Psoas muscle (tissue), 8 donors: Measurements from ENCODE around the gene DLX3. TPM values are rescaled to one million over a fixed set of nuclear protein-coding genes. Genes with fewer than 3 reads are reported as not detected.

Source experiments
- ATAC-seq, 4 donors: fragments of 200-7000 bp; cut with Tn5 transposase; one replicate each; pipeline ENCODE4 v1.9.1; 2020; ENCODE audit warnings: moderate library complexity in 3 of 4, mild to moderate bottlenecking in 2 of 4
- DNase-seq, 2 donors: peaks; one replicate each; pipeline ENCODE4 v3.0.0-alpha.2; 2020
- H3K27ac ChIP-seq: fragments of 200-600 bp; one replicate; pipeline ENCODE4 v1.8.0; 2022
- H3K27me3 ChIP-seq, 3 donors: fragments of 200-600 bp in 1 of 3; one replicate each; pipeline versions ENCODE4 v1.6.1 to v1.8.0; 2013 to 2022; ENCODE audit warnings: low read length in 2 of 3, mild to moderate bottlenecking in 2 of 3, moderate library complexity in 1 of 3; ENCODE audit not compliant: insufficient read depth in 3 of 3
- H3K36me3 ChIP-seq, 2 donors: fragments of 200-600 bp in 1 of 2; one replicate each; pipeline versions ENCODE4 v1.6.1 to v1.8.0; 2013 to 2022; ENCODE audit warnings: low read depth in 1 of 2, mild to moderate bottlenecking in 1 of 2, moderate library complexity in 1 of 2; ENCODE audit not compliant: insufficient read depth in 1 of 2
- H3K4me1 ChIP-seq: fragments of 200-600 bp; one replicate; pipeline ENCODE4 v1.8.0; 2022
- H3K4me3 ChIP-seq: fragments of 200-600 bp; one replicate; pipeline ENCODE4 v1.8.0; 2022; ENCODE audit warnings: mild to moderate bottlenecking
- H3K9me3 ChIP-seq: fragments of 200-600 bp; one replicate; pipeline ENCODE4 v1.8.0; 2022
- CTCF ChIP-seq: fragments of 200-600 bp; IDR thresholded peaks from one replicate; pipeline ENCODE4 v1.8.0; 2022; ENCODE audit warnings: antibody characterized with exemption
- WGBS, 3 donors: extraction: QIAGEN DNeasy Blood & Tissue Kit; methylation state at CpG; one replicate each; pipeline versions ENCODE4 v1.1.6 to v1.1.7; 2013; 5-methylcytosine and 5-hydroxymethylcytosine counted together
- intact Hi-C, 2 donors: fragments of 100-400 bp; cut with DNase I; formaldehyde crosslinking; loops; one replicate each; pipeline versions ENCODE4 v1.11.0 to v1.14.2; 2022
- polyA plus RNA-seq, 3 donors: library from polyadenylated mRNA; stranded (reverse); fragments of 200-250 nt; gene quantifications; one replicate each; pipeline ENCODE4 v1.2.3, GENCODE V29; 2013
- total RNA-seq, 4 donors: library from RNA; stranded (reverse); fragmentation: NEBNext Ultra II Directional in 2 of 4; extraction: Animal tissue kit (Norgen Biotek cat#: 25700) in 2 of 4; gene quantifications; one replicate each; pipeline versions ENCODE4 v1.2.1 to v1.2.4, GENCODE V29; 2021 to 2023
- donor health status: healthy with polysubstance abuse.
- donor health status: DM: no; HTN: no; CAD: no; lungs with moderate emphysema.
- donor health status: Bipolar disorder and iron deficiency.
- donor health status: healthy.
- donor health status: DM: yes; HTN: yes; CAD: no.
- donor health status: DM: no; HTN: no; CAD: no.
- donor health status: DM: no; HTN: no; CAD: no.
- donor health status: DM: yes; HTN: yes; CAD: no.

DLX3 gene
- total and polyA plus RNA-seq, 7 donors: 0.03 TPM; not detected in 6

GRCh38 chr17:50035421-50035879 lies 40.4 kb upstream of the DLX3 start:
- no peak for ATAC-seq
- no peak for TF ChIP-seq CTCF
- no peak for DNase-seq
- H3K4me3 ChIP-seq: no peak overlapping the region
- no peaks in the 10 kb centered on the region for H3K36me3 ChIP-seq
- intact Hi-C loops: loop anchor here in 1 of 2 donors (10.0 kb wide), 1 partner anchor 239 kb away; the partner anchor contains the start of gene TMEM92
- no peaks in the 10 kb centered on the region for H3K4me1 ChIP-seq
- no peaks in the 10 kb centered on the region for H3K27me3 ChIP-seq
- 58 to 72% (median 63%) methylated on average over 5 of the region's 5 CpGs for WGBS, 3 donors
- H3K9me3 ChIP-seq: no peaks in the 10 kb centered on the region
- H3K27ac ChIP-seq: no peak overlapping the region

- intact Hi-C loops: loop anchor here in 1 of 2 donors (10.0 kb wide), 1 partner anchor 240 kb away; the partner anchor contains the start of gene TMEM92
Measured at GRCh38 chr17:50034498-50035364, 39.7 kb upstream of the DLX3 start.

GRCh38 chr17:50033316-50033715 lies 38.3 kb upstream of the DLX3 start:
- no peaks in the 10 kb centered on the region for H3K4me1 ChIP-seq
- H3K36me3 ChIP-seq: no peaks in the 10 kb centered on the region
- no peak overlapping the region for H3K4me3 ChIP-seq
- intact Hi-C loops: loop anchor here in 1 of 2 donors (10.0 kb wide), 1 partner anchor 241 kb away; the partner anchor contains the start of gene TMEM92
- H3K9me3 ChIP-seq: no peaks in the 10 kb centered on the region
- H3K27me3 ChIP-seq: peaks cover 0 to 4% (median 0%) of the 10 kb centered on the region in 3 donors
- DNase-seq: no peak
- WGBS, 3 donors: 55 to 59% (median 55%) methylated on average over 6 of the region's 6 CpGs
- no peak overlapping the region for H3K27ac ChIP-seq
- no peak for TF ChIP-seq CTCF
- ATAC-seq: no peak

More at GRCh38 chr17:50034498-50035364, 39.7 kb upstream of the DLX3 start:
- no peak for DNase-seq
- Histone ChIP-seq H3K9me3 (no peaks in the 10 kb centered on the region), H3K27me3 (no peaks in the 10 kb centered on the region), H3K27ac (no peak overlapping the region), H3K4me1 (no peaks in the 10 kb centered on the region), H3K4me3 (no peak overlapping the region), H3K36me3 (no peaks in the 10 kb centered on the region)
- ATAC-seq: no peak
- 85 to 90% (median 86%) methylated on average over 16 of the region's 16 CpGs for WGBS, 3 donors
- no peak for TF ChIP-seq CTCF

- intact Hi-C loops: no loop called here
- TF ChIP-seq CTCF: no peak
- H3K27ac ChIP-seq: no peak overlapping the region
- H3K36me3 ChIP-seq: no peaks in the 10 kb centered on the region
- DNase-seq (no peak), ATAC-seq (no peak)
- no peaks in the 10 kb centered on the region for H3K9me3 ChIP-seq
- H3K4me1 ChIP-seq: peaks cover 6% of the 10 kb centered on the region
- WGBS, 3 donors: 85 to 94% (median 91%) methylated on average over 7 of the region's 7 CpGs
- peaks cover 0 to 17% (median 2%) of the 10 kb centered on the region in 3 donors for H3K27me3 ChIP-seq
- no peak overlapping the region for H3K4me3 ChIP-seq
Measured at GRCh38 chr17:50029185-50029584, 34.2 kb upstream of the DLX3 start.
